Peyer's patch (tissue), 4 donors: ENCODE measurements around the gene CACNG1. TPM values are rescaled to one million over a fixed set of nuclear protein-coding genes. Genes with fewer than 3 reads are reported as not detected.
"Not testable (repeated sequence)": the region's sequence is repeated elsewhere in the genome, so short reads cannot be mapped to it uniquely, and the experiment has no call there.

Experiments
- DNase-seq, 3 donors: peaks; one replicate each; pipeline ENCODE4 v3.0.0-alpha.2; 2017 to 2019
- H3K27ac ChIP-seq, 4 donors: fragments of 200-600 bp; sonication (generic); one replicate each; pipeline ENCODE4 v1.5.1; 2016 to 2019
- H3K27me3 ChIP-seq, 2 donors: fragments of 200-600 bp; sonication (generic); one replicate each; pipeline ENCODE4 v1.5.1; 2019
- H3K36me3 ChIP-seq, 3 donors: fragments of 200-600 bp; sonication (generic); one replicate each; pipeline ENCODE4 v1.5.1; 2016 to 2019
- H3K4me1 ChIP-seq, 4 donors: fragments of 200-600 bp; sonication (generic); one replicate each; pipeline ENCODE4 v1.5.1; 2016 to 2019
- H3K4me3 ChIP-seq, 4 donors: fragments of 200-600 bp; sonication (generic); 1 replicate in 3 of 4; 2 replicates in 1 of 4; pipeline ENCODE4 v1.5.1; 2016 to 2019; ENCODE audit warnings: mild to moderate bottlenecking in 1 of 4
- H3K9me3 ChIP-seq, 4 donors: fragments of 200-600 bp; sonication (generic); one replicate each; pipeline ENCODE4 v1.5.1; 2016 to 2019; ENCODE audit warnings: mild to moderate bottlenecking in 1 of 4
- POLR2A ChIP-seq, 2 donors: fragments of 450-650 bp; IDR thresholded peaks; one replicate each; pipeline ENCODE4 v1.5.1; 2017; ENCODE audit warnings: antibody characterized with exemption in 2 of 2, mild to moderate bottlenecking in 2 of 2, moderate library complexity in 2 of 2
- total RNA-seq, 4 donors: library from RNA; depleted of rRNA; stranded (reverse); fragments of >200 nt; gene quantifications; one replicate each; pipeline ENCODE4 v1.1.0, GENCODE V29; 2016
- TF ChIP-seq, protein P1 (sequence below), 6 experiments: fragments of 450-650 bp in 4 of 6; fragments of 200-600 bp in 2 of 6; sonication (generic) in 1 of 6; IDR thresholded peaks; one replicate each; pipeline ENCODE4 v1.5.1; 2017 to 2019; ENCODE audit warnings: antibody characterized with exemption in 6 of 6, mild to moderate bottlenecking in 3 of 6, moderate library complexity in 1 of 6

Gene CACNG1
- total RNA-seq, 4 donors from 2014 or later: not detected

DNA sequence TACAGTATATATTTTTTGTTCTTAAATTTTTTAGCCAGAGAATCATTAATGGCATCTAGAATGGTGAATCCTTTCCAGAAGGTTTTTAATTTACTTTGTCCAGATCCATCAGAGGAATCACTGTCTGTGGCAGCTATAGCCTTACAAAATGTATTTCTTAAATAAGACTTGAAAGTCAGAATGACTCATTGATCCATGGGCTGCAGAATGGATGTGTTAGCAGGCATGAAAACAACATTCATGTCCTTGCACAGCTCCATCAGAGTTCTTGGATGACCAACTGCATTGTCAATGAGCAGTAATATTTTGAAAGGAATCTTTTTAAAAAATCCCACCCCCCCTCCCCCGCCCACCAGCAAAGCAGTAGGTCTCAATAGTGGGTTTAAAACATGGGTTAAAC is 51.4 kb downstream of the CACNG1 start:
- Histone ChIP-seq H3K9me3 (no peaks in the 10 kb centered on the region), H3K4me1 (no peaks in the 10 kb centered on the region), H3K4me3 (no peak overlapping the region), H3K27ac (no peak overlapping the region), H3K36me3 (peaks cover 0 to 4% (median 0%) of the 10 kb centered on the region in 3 donors), H3K27me3 (no peaks in the 10 kb centered on the region)
- DNase-seq: no peak
- TF ChIP-seq, protein P1, sequence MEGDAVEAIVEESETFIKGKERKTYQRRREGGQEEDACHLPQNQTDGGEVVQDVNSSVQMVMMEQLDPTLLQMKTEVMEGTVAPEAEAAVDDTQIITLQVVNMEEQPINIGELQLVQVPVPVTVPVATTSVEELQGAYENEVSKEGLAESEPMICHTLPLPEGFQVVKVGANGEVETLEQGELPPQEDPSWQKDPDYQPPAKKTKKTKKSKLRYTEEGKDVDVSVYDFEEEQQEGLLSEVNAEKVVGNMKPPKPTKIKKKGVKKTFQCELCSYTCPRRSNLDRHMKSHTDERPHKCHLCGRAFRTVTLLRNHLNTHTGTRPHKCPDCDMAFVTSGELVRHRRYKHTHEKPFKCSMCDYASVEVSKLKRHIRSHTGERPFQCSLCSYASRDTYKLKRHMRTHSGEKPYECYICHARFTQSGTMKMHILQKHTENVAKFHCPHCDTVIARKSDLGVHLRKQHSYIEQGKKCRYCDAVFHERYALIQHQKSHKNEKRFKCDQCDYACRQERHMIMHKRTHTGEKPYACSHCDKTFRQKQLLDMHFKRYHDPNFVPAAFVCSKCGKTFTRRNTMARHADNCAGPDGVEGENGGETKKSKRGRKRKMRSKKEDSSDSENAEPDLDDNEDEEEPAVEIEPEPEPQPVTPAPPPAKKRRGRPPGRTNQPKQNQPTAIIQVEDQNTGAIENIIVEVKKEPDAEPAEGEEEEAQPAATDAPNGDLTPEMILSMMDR (IDR thresholded peaks at IDR 0.05): no peak
- TF ChIP-seq POLR2A (IDR thresholded peaks at IDR 0.05): no peak

DNA sequence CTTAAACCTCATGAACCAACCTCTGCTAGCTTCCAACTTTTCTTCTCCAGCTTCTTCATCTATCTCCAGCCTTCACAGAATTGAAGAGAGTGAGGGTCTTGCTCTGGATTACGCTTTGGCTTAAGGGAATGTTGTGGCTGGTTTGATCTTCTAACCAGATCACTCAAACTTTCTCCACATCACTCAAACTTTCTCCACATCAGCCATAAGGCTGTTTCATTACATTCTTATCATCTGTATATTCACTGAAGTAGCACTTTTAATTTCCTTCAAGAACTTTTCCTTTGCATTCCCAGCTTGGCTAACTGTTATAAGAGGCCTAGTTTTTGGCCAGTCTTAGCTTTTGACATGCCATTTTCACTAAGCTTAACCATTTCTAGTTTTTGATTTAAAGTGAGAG is 52.3 kb downstream of the CACNG1 start:
- DNase-seq: no peak
- Histone ChIP-seq H3K9me3 (no peaks in the 10 kb centered on the region), H3K4me1 (no peaks in the 10 kb centered on the region), H3K4me3 (no peak overlapping the region), H3K27ac (no peak overlapping the region), H3K36me3 (peaks cover 0 to 4% (median 0%) of the 10 kb centered on the region in 3 donors), H3K27me3 (no peaks in the 10 kb centered on the region)
- TF ChIP-seq, protein P1 (IDR thresholded peaks at IDR 0.05): no peak
- no peak for TF ChIP-seq POLR2A (IDR thresholded peaks at IDR 0.05)

GRCh38 chr17:67098006-67098405 is 53.7 kb downstream of the CACNG1 start:
- no peak for TF ChIP-seq POLR2A (IDR thresholded peaks at IDR 0.05)
- TF ChIP-seq, protein P1 (IDR thresholded peaks at IDR 0.05): no peak
- no peak overlapping the region for H3K4me3 ChIP-seq
- no peaks in the 10 kb centered on the region for H3K27me3 ChIP-seq
- no peak overlapping the region for H3K27ac ChIP-seq
- H3K36me3 ChIP-seq: peaks cover 0 to 4% (median 0%) of the 10 kb centered on the region in 3 donors
- no peaks in the 10 kb centered on the region for H3K4me1 ChIP-seq
- H3K9me3 ChIP-seq: no peaks in the 10 kb centered on the region
- DNase-seq: no peak

GRCh38 chr17:67104641-67105040 is 60.3 kb downstream of the CACNG1 start:
- not testable (repeated sequence) for H3K4me3 ChIP-seq, H3K9me3 ChIP-seq, H3K4me1 ChIP-seq, H3K27me3 ChIP-seq, H3K27ac ChIP-seq, DNase-seq
- H3K36me3 ChIP-seq: peaks cover 0 to 49% (median 0%) of the 10 kb centered on the region in 3 donors

DNA sequence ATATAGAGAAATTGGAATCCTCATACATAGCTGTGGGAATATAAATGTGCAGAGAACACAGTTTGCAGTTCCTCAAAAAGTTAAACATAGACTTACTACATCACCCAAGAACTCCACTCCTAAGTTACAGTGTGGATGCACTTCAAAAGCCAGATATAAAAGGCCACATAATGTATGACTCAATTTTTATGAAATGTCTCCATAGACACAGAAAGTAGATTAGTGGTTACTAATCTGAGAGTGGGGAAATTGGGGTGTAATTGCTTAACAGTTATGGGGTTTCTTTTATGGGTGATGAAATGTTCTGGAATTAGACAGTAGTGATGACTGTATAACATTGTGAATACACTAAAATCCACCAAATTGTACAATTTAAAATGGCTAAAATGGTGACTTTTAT is 60.9 kb downstream of the CACNG1 start:
- Histone ChIP-seq H3K9me3 (no peaks in the 10 kb centered on the region), H3K36me3 (peaks cover 0 to 55% (median 0%) of the 10 kb centered on the region in 3 donors), H3K4me1 (no peaks in the 10 kb centered on the region), H3K27ac (no peak overlapping the region), H3K27me3 (no peaks in the 10 kb centered on the region), H3K4me3 (no peak overlapping the region)
- TF ChIP-seq POLR2A (IDR thresholded peaks at IDR 0.05): no peak
- TF ChIP-seq, protein P1 (IDR thresholded peaks at IDR 0.05): no peak
- DNase-seq: no peak

Other genes with a start within 250 kb of the CACNG1 start
- gene CACNG5, start 209.4 kb upstream of the CACNG1 start, total RNA-seq: not detected
- gene CACNG4, start 79.8 kb upstream of the CACNG1 start, total RNA-seq: under 1 TPM in 1 of 4 donors, not detected in 3; 0.40 TPM
- gene HELZ, start 200.6 kb downstream of the CACNG1 start, total RNA-seq: 100 to 1,000 TPM in 1 of 4 donors, 10 to 100 TPM in 3; 37.1 to 124 (median 58.8) TPM